ENCODE results near the gene FLRT2.

DNA sequence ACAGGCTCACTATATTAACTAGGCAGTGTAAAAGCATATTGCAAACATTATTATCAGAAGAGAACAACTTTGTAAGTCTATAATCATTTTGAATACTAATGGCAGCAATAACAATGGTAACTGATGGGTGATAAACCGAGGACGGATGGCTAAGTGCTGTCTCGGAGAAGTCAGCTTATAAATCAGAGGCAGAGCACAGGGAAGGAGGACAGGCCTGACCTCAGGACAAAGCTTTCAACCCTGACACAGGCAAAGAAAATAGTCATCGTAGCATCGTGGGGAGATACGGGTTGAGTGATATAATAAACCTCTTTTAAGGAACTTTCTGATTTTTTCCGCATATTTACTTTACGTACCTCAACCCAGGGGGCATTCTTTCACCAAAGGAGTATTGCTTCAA lies 48.4 kb downstream of the FLRT2 start:
- TF ChIP-seq CTCF (IDR thresholded peaks at IDR 0.05) (no peak), POLR2A (IDR thresholded peaks at IDR 0.05) (no peak), POLR2AphosphoS5 (IDR thresholded peaks at IDR 0.05) (no peak)
